B cell (primary cell): ENCODE measurements around the gene XPO1. TPM values are rescaled to one million over a fixed set of nuclear protein-coding genes. Genes with fewer than 3 reads are reported as not detected.

Experiments
- ATAC-seq: fragments of 200-7000 bp; cut with Tn5 transposase; one replicate; pipeline ENCODE4 v1.10.0; 2021; ENCODE audit warnings: low read depth, mild to moderate bottlenecking, moderate number of reproducible peaks, moderate library complexity
- CTCF ChIA-PET: fragments of 350-600 bp; sonication (Branson Sonifier 250); formaldehyde crosslinking; loops from one replicate; lab custom pipeline; 2021; ENCODE audit warnings: antibody characterized with exemption, inconsistent platforms; lab: Charles Lee
- POLR2A ChIA-PET: fragments of 350-600 bp; sonication (Branson Sonifier 250); formaldehyde crosslinking; loops from one replicate; lab custom pipeline; 2021; ENCODE audit warnings: antibody characterized with exemption; lab: Charles Lee
- DNase-seq: peaks from one replicate; pipeline ENCODE4 v3.0.0; 2013
- H2AFZ ChIP-seq: 2 replicates; pipeline ENCODE4 v1.6.1; 2012; ENCODE audit warnings: mild to moderate bottlenecking, low read depth, low read length; ENCODE audit not compliant: insufficient read depth, poor library complexity, severe bottlenecking
- H3K27ac ChIP-seq, 2 donors: 1 replicate in 1 of 2; 2 replicates in 1 of 2; pipeline ENCODE4 v1.5.1; 2012 to 2013; ENCODE audit warnings: low read length in 2 of 2, mild to moderate bottlenecking in 2 of 2, moderate library complexity in 1 of 2
- H3K27me3 ChIP-seq, 4 experiments: fragments of 200-600 bp in 1 of 4; sonication (generic) in 1 of 4; replicated peaks in 1 of 4; 1 replicate in 2 of 4; 2 replicates in 2 of 4; pipeline versions ENCODE4 v1.6.1 to v1.7.0; 2013 to 2016; ENCODE audit warnings: low read length in 3 of 4, mild to moderate bottlenecking in 2 of 4, mixed read lengths in 1 of 4, moderate library complexity in 1 of 4; ENCODE audit not compliant: insufficient read depth in 4 of 4, control insufficient read depth in 3 of 4; ENCODE audit errors: control extremely low read depth in 1 of 4
- H3K36me3 ChIP-seq, 2 experiments: replicated peaks in 1 of 2; 1 replicate in 1 of 2; 2 replicates in 1 of 2; pipeline versions ENCODE4 v1.6.1 to v1.7.1; 2013; ENCODE audit warnings: low read length in 1 of 2; ENCODE audit not compliant: insufficient read depth in 2 of 2, control insufficient read depth in 1 of 2; ENCODE audit errors: control extremely low read depth in 1 of 2, extremely low read depth in 1 of 2
- H3K4me1 ChIP-seq, 2 donors: fragments of 200-600 bp in 1 of 2; sonication (generic) in 1 of 2; 1 replicate in 1 of 2; 2 replicates in 1 of 2; pipeline versions ENCODE4 v1.5.1 to v1.6.1; 2013 to 2017; ENCODE audit warnings: low read length in 2 of 2; ENCODE audit not compliant: control insufficient read depth in 2 of 2, insufficient read depth in 2 of 2
- H3K4me2 ChIP-seq: replicated peaks from 2 replicates; pipeline ENCODE3; 2012; ENCODE audit warnings: mild to moderate bottlenecking, low read depth, low read length; ENCODE audit not compliant: poor library complexity, severe bottlenecking
- H3K4me3 ChIP-seq, 5 experiments: fragments of 200-600 bp in 1 of 5; sonication (generic) in 1 of 5; 1 replicate in 3 of 5; 2 replicates in 2 of 5; pipeline versions ENCODE4 v1.5.1 to v1.7.0; 2011 to 2016; ENCODE audit warnings: low read length in 4 of 5, mild to moderate bottlenecking in 4 of 5, low read depth in 2 of 5, control low read depth in 1 of 5, moderate library complexity in 1 of 5; ENCODE audit not compliant: insufficient read depth in 1 of 5; ENCODE audit errors: control extremely low read depth in 1 of 5, extremely low read depth in 1 of 5
- H3K79me2 ChIP-seq: fragments of 200-600 bp; sonication (generic); one replicate; pipeline ENCODE4 v1.6.0; 2016; ENCODE audit warnings: low read length; ENCODE audit not compliant: control insufficient read depth, insufficient read depth
- H3K9ac ChIP-seq: fragments of 200-600 bp; sonication (generic); 2 replicates; pipeline ENCODE4 v1.6.1; 2017; ENCODE audit warnings: mild to moderate bottlenecking, low read length, moderate library complexity
- H3K9me3 ChIP-seq, 3 donors: one replicate each; pipeline versions ENCODE4 v1.6.1 to v1.7.1; 2013; ENCODE audit warnings: low read length in 2 of 3; ENCODE audit not compliant: control insufficient read depth in 2 of 3, insufficient read depth in 1 of 3; ENCODE audit errors: control extremely low read depth in 1 of 3
- H4K20me1 ChIP-seq: 2 replicates; pipeline ENCODE4 v1.6.0; 2012; ENCODE audit warnings: mild to moderate bottlenecking, low read length; ENCODE audit not compliant: insufficient read depth, control insufficient read depth, poor library complexity, severe bottlenecking
- H3K27ac Mint-ChIP-seq: one replicate; pipeline ENCODE4 v1.8.0; 2021; ENCODE audit warnings: mixed read lengths
- H3K27me3 Mint-ChIP-seq: one replicate; pipeline ENCODE4 v1.8.0; 2021; ENCODE audit warnings: mixed read lengths
- H3K4me1 Mint-ChIP-seq: one replicate; pipeline ENCODE4 v1.8.0; 2021; ENCODE audit warnings: mixed read lengths
- H3K4me3 Mint-ChIP-seq: one replicate; pipeline ENCODE4 v1.8.0; 2021; ENCODE audit warnings: mixed read lengths
- H3K9me3 Mint-ChIP-seq: one replicate; pipeline ENCODE4 v1.8.0; 2022; ENCODE audit warnings: mixed read lengths; ENCODE audit not compliant: insufficient read depth
- CTCF ChIP-seq: fragments of 200-600 bp; IDR thresholded peaks from one replicate; pipeline ENCODE4 v1.8.0; 2022; ENCODE audit warnings: antibody characterized with exemption, mild to moderate bottlenecking
- EZH2 ChIP-seq: IDR thresholded peaks from 2 replicates; pipeline ENCODE4 v1.6.1; 2012; ENCODE audit warnings: borderline replicate concordance, low read depth, mild to moderate bottlenecking, moderate library complexity, low read length; ENCODE audit not compliant: insufficient read depth, poor library complexity, severe bottlenecking
- WGBS: methylation state at CpG from one replicate; pipeline ENCODE4 v1.1.5; 2013; ENCODE audit warnings: missing lambda C conversion rate; ENCODE audit not compliant: insufficient coverage; 5-methylcytosine and 5-hydroxymethylcytosine counted together
- intact Hi-C: fragments of 100-400 bp; cut with micrococcal nuclease; formaldehyde crosslinking; loops from one replicate; pipeline ENCODE4 v1.10.0; 2022
- polyA plus RNA-seq: library from polyadenylated mRNA; depleted of rRNA; stranded (reverse); fragments of >200 nt; gene quantifications from 2 replicates; pipeline ENCODE4 v1.2.3, GENCODE V29; 2012
- total RNA-seq, 2 donors: library from RNA; stranded (reverse); fragments of 120-200 nt in 1 of 2; gene quantifications; 1 replicate in 1 of 2; 2 replicates in 1 of 2; pipeline versions ENCODE4 v1.2.3 to v1.2.4, GENCODE V29; 2013 to 2022

The XPO1 gene
- total and polyA plus RNA-seq, 2 donors (not counting 1 experiment from before 2014, with no cell fraction given) = 43.8 to 208 TPM

DNA sequence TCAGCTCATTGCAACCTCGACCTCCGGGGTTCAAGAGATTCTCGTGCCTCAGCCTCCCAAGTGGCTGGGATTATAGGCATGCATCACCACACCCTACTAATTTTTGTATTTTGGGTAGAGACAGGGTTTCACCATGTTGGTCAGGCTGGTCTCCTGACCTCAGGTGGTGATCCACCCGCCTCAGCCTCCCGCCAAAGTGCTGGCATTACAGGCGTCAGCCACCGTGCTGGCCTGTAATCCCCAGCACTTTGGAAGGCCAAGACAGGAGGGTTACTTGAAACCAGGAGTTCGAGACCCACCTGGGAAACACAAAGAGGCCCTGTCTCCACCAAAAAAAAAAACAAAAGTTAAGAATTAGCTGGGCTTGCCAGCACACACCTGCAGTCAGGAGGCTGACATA lies 85.8 kb downstream of the XPO1 start:
- no peaks in the 10 kb centered on the region for H3K9me3 Mint-ChIP-seq
- no peaks in the 10 kb centered on the region for H3K27me3 Mint-ChIP-seq
- DNase-seq (no peak), ATAC-seq (no peak)
- WGBS = 97% methylated on average over 4 of the region's 8 CpGs
- CTCF ChIA-PET = interaction anchor here (0.6 kb wide), 1 partner anchor 13 kb away, joined by 3 read pairs; no protein-coding TSS in a partner anchor
- Histone ChIP-seq H3K27me3 (no peaks in the 10 kb centered on the region), H3K36me3 (peaks cover 2 to 3% of the 10 kb centered on the region in 2 experiments), H3K4me2 (no peak overlapping the region), H2AFZ (no peak overlapping the region), H3K4me3 (no peak overlapping the region), H3K4me1 (peaks cover 21 to 25% of the 10 kb centered on the region in 2 donors), H3K27ac (no peak overlapping the region), H3K79me2 (peaks cover 100% of the 10 kb centered on the region), H3K9me3 (no peaks in the 10 kb centered on the region), H4K20me1 (peaks cover 84% of the 10 kb centered on the region), H3K9ac (no peak overlapping the region)
- POLR2A ChIA-PET = interaction anchor here (0.6 kb wide), 1 partner anchor 10 kb away, joined by 5 read pairs; no protein-coding TSS in a partner anchor
- H3K4me1 Mint-ChIP-seq = peaks cover 57% of the 10 kb centered on the region
- intact Hi-C loops = no loop called here
- TF ChIP-seq CTCF (no peak), EZH2 (no peak)
- peak overlapping the region; percentile 18 for H3K27ac Mint-ChIP-seq
- no peak overlapping the region for H3K4me3 Mint-ChIP-seq

- Mint-ChIP-seq H3K4me3 (no peak overlapping the region), H3K27me3 (no peaks in the 10 kb centered on the region), H3K9me3 (no peaks in the 10 kb centered on the region), H3K4me1 (peaks cover 55% of the 10 kb centered on the region), H3K27ac (no peak overlapping the region)
- intact Hi-C loops = loop anchor here (2.0 kb wide), 1 partner anchor 16 kb away; no protein-coding TSS in a partner anchor
- Histone ChIP-seq H3K9me3 (no peaks in the 10 kb centered on the region), H3K4me2 (no peak overlapping the region), H3K4me1 (peaks cover 24 to 27% of the 10 kb centered on the region in 2 donors), H3K79me2 (peaks cover 100% of the 10 kb centered on the region), H3K4me3 (no peak overlapping the region), H3K9ac (no peak overlapping the region), H4K20me1 (peaks cover 72% of the 10 kb centered on the region), H3K27me3 (no peaks in the 10 kb centered on the region), H2AFZ (no peak overlapping the region), H3K27ac (no peak overlapping the region), H3K36me3 (peaks cover 2 to 3% of the 10 kb centered on the region in 2 experiments)
- TF ChIP-seq CTCF (no peak), EZH2 (no peak)
- CTCF ChIA-PET = interaction anchor here (0.7 to 1.0 kb wide), 3 partner anchors 18 to 78 kb away, joined by 4 to 5 read pairs (median 4); no protein-coding TSS in a partner anchor
- WGBS = 98% methylated on average over 5 of the region's 9 CpGs
- ATAC-seq = no peak
- POLR2A ChIA-PET = no interaction called here
- DNase-seq = no peak
These were observed 87.0 kb downstream of the XPO1 start for GRCh38 chr2:61451178-61451577.
